Dedifferentiated amniotic fluid mesenchymal stem cell (primary cell): Measurements from ENCODE around the gene SLC19A1.
A peak's percentile ranks its signal among the peaks of the same experiment; 100 is the strongest.

ENCODE experiments used
- DNase-seq: peaks from one replicate; pipeline ENCODE4 v3.0.0-alpha.2; 2016; ENCODE audit errors: extremely low spot score

Gene SLC19A1

DNA sequence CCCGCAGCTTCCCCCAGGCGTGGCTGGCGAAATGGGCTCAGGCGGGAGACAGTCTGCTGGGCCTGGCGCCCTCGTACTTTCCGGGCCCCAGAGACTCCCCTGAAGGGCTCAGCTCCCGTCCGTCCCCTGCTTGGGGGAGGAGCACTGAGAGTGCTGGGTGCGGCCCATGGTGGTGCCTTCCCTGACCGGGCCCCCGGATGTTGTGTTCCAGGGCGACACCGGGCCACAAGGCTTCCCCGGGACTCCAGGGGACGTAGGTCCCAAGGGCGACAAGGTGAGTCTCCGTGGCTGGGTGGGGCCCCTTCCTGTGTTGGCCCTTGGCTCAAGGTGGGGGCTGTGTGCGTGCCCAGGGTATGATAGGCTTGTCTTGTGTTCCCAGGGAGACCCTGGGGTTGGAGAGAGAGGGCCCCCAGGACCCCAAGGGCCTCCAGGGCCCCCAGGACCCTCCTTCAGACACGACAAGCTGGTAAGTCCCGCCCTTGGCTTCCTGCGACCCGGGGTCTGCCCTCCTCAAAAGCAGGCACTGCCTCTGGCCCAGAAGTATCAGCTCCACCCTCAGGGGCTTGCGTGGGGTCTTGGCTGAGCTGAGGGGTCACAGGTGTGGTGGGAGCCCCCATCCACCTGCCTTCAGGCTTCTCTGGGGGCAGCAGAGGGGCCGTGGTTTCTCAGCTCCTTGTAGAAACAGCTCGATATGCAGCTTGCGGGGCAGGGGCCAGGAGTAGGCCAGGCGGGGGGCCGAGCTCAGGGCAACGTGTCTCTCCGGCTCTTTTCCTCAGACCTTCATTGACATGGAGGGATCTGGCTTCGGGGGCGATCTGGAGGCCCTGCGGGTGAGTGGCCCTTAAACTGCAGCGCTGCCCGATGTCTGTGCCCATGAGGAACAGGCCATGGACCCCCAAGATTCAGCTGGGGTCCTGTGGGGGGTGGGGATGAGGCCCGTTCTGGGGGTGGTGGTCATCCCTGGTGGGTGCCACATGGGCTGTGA is 62.3 kb downstream of the SLC19A1 start:
- DNase-seq = no peak

DNA sequence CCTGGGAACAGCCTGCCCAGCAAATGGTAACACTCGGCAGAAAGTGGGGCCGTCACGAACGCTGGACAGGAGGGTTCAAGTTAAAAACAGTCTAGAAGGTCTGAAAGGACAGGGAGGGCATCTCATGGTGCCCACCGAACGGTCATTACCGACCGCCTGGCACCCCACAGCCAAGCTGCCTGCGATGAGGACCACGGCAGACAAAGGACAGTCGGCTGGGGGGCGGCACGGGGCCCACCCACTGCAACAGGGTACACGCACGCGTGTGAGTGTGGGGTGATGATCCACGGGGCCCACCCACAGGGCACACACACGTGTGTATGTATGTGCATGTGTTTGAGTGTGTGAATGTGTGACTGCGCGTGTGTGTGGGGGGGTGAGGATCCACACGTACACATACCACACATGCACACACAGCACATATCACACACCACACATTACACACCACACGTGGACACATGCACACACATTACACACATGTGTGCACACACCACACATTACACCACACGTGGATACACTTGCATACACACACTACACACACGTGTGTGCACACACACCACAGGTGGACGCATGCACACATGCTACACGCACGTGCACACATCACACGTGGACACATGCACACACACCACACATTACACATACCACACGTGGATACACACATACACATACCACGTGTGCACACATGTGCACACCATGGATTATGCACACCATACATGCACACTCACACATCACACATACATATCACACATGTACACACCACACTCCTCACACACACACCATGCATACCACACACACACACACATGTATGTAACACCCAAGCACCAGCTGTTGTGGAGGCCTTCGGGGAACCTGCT is 63.2 kb downstream of the SLC19A1 start:
- DNase-seq = no peak

DNA sequence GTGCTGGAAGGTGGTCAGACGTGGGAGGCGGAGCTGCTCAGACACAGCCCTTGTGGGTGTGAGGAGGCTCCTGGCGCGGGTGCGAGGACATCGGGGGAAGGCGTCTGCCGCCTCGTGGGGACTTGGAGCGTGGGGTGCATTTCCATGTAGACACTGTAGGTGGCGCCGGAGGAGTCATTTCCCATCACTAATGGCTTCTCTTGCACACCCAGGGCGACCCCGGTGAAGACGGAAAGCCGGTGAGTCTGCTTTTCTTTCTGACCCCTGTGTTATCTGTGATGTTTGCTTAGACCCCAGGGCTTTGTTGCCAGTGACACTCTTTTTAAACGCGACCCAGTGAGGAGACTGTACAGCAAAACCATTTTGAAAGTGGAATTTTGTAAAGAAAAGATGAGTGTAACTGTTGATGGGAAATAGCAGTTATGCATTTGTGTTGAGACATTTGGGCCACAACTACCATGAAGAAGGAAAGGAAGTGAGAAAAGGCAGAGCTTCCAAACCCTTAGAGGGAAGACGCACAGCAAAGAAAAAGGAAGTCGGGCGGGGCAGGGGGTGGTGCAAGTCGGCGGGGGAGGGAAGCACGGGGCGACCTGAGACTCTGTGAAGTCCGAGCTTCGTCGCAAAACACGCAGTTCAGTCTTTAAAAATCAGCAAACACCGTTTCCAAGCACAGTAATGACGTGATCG is 64.0 kb downstream of the SLC19A1 start:
- peak; percentile 20 for DNase-seq

DNA sequence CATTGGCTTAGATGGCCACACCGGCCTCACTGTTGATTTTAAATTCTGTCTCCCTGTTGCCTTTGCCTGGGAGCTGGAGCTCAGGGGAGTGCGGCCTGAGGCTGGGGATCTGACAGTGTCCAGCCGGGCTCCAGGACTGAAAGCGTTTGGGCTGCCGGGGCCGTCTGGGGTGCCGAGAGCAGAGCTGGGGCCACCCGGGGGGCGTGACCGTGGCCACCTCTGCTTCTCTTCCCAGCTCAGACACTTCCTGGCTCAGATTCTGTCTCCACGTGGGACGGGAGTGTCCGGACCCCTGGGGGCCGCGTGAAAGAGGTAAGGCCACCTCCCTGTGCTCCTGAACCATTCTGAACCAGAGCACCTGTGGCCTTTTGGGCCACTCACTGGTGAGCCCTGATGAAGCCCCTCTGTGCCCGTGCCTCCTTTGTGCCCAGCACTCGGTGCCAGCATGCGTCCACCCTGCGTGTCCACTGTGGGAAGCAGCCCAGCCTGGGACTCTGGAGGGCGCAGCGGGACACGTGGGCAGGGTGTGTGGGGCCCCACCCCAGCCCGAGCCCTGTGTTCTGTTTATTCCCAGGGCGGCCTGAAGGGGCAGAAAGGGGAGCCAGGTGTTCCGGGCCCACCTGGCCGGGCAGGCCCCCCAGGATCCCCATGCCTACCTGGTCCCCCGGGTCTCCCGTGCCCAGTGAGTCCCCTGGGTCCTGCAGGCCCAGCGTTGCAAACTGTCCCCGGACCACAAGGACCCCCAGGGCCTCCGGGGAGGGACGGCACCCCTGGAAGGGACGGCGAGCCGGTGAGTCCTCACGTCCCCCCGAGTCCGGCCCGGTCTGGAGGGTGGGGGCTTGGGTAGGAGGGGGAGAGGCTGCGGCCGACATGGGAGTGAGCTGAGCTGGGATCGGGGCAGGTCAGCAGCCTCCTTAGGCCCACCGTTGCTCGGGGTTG is 64.8 kb downstream of the SLC19A1 start:
- DNase-seq = no peak

DNA sequence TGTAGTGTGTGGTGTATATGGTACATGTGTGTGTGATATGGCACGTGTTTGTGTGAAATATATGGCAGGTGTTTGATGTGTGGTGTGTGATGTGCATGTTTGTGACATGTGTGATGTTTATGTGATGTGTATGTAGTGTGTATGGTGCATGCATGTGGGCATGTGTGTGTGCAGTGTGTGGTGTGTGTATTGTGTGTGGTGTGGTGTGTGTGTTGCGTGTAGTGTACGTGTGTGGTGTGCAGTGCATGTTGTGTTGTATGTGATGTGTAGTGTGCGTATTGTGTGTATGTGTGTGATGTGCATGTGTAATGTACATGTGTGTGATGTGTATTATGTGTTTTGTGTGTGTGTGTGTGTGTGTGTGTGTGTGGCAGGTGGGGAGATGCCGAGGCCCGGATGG is 65.7 kb downstream of the SLC19A1 start:
- no peak for DNase-seq

DNA sequence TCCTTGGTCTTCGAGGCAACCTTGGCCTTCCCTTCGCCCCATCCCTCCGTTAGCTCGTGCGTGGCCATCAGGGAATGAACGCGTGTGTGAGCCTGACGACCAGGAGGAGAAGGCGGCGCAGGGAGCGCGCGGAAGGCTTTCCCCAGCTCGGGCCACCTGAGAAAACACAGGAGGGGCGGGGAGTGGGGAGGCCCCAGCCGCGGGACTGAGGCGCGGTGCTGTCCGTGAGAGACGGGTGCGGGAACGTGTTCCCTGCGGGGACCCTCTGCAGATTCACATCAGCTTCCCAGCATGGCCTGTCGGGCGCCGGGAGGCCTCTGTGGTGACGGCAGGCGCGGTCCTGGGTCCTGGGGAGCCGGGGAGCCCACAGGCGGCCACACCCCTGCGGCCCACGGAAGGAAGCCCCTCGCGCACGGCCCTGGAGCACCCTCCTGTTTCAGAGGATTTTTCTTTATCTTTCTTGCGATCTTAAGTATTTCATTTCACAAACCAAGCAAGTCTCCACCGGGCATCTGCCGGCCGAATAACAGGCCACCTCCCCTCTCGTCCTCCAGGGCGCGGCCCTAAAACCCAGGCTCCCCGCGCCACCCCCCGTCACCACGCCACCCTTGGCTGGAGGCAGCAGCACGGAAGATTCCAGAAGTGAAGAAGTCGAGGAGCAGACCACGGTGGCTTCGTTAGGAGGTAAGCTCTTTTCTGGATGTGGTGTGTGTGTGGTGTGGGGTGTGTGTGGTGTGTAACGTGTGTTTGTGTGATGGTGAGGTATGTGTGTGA is 66.3 kb downstream of the SLC19A1 start:
- no peak for DNase-seq

DNA sequence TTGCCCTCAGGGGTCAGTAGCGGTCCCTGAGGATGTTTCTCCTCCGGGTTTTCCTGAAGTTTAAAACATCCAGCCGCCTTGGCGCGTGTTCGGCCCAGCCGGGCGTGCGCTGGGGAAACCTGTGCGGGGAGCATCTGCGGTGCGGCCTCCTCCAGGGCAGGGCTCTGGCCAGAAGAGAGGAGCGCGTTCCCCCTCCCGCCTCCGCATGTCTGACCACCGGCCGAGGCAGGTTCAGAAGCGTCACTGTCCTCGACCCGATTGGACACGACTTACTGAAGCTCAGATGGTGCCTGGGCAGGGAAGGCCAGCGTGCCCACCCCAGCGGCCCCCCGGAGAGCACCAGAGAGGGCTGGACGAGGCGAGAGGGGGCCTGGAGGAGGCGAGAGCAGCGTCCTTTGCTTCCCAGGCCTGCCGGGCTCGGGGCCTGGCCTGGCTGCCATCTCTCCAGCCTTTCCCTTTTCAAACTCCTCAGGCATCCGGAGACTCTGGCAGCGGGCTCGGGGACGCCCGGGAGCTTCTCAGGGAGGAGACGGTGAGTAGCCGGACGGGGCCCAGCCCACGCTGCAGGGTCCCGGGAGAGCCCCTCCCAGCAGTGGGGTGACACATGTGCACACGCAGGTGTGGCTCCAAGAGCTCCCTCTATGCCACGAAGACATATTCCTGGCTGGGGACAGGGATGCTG is 67.1 kb downstream of the SLC19A1 start:
- no peak for DNase-seq

DNA sequence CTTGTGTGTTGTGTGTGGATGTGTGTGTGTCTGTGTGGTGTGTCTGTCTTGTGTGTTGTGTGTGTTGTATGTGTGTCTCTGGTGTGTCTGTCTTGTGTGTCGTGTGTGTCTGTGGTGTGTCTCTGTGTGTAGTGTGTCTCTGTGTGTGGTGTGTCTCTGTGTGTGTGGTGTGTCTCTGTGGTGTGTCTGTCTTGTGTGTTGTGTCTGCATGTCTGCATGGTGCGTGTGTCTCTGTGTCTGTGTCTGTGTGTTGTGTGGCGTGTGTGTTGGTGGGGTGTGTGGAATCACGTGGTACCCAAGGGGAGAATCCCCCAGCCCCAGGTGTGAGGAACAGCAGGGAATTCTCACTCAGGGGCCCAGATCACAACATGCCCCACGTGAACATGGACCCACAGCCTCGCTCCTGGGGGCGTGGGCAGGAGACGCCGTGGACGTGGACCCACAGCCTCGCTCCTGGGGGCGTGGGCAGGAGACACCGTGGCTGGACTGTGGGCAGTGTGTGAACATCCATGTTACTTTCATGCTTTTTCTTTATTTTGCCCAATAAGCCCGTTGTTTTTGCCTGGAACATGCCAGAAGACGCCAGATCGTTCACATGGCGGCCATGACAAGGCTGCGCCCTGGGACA is 67.8 kb downstream of the SLC19A1 start:
- DNase-seq = no peak

DNA sequence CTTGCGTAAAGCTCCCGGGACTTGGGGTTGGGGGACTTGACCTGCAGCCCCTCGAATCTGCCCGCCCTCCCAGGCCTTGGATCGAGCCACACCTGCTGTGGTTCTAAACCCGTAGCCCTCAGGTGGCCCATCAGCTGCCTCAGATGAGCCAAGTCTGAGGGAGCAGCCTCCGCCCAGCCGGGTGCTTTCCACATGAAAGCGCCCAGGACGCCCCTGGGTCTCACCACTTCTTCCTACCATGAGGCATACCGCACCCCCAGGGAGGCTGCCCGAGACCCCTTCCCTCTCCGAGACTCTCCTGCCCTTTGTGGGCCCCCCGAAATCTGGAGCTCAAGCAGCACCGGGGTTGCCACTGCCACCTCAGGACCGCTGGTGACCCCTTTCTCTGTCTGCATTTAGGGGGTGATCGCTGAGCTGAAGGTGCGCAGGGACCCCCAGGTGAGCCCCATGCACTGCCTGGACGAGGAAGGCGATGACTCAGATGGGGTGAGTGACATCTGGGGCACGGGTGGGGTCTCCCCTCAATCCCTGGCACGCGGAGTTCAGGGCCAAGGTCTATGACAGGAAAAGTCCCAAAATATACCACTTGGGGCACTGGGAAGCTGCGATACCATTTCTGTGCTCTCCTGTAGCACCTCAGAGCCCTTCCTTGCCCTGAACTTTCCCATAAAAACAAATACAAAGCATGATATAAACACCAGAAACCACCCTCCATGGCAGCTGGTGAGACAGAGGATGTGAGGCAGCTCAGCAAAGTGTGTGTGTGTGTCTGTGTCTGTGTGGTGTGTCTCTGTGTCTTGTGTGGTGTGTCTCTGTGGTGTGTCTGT is 68.5 kb downstream of the SLC19A1 start:
- no peak for DNase-seq

DNA sequence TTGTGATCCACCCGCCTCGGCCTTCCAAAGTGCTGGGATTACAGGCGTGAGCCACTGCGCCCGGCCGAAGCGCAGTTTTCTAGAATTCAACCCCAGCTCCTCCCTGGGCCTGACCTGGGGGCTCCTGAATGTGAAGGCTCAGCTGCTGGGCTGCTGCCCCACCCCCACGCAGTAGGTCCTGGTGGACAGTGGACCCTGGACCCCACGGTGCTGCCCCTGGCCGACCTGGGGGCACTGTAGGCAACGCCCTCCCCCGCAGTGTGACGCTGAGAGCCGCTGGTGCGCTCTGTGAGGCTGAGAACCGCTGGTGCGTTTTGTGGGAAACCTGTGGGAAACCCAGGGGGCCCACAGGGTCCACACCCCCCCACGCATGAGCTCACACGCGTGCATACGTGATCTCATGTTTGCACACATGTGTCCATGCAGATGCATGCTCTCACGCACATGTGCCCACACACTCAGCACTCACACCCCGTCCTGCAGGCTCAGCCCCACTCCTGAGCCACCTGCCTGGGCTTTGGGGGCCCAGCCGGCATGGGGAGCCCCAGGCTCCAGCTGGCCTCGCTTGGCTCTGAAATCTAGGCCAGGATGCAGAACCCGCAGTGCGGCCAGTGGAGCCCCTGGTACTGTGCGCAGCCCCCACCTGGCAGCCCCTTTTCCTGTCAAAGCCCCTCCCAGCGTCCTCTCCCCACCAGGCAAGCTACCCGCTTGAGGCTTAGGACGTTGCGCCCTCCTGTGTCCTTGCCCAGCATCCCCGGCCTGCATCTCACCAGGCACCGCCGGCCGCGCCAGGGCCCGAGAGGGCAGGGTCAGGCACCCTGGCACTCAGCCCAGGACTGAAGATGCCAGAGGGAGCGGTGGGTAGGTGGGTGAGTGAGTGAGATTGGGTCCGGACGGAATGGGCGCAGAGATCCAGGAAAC is 69.5 kb downstream of the SLC19A1 start:
- DNase-seq = no peak

DNA sequence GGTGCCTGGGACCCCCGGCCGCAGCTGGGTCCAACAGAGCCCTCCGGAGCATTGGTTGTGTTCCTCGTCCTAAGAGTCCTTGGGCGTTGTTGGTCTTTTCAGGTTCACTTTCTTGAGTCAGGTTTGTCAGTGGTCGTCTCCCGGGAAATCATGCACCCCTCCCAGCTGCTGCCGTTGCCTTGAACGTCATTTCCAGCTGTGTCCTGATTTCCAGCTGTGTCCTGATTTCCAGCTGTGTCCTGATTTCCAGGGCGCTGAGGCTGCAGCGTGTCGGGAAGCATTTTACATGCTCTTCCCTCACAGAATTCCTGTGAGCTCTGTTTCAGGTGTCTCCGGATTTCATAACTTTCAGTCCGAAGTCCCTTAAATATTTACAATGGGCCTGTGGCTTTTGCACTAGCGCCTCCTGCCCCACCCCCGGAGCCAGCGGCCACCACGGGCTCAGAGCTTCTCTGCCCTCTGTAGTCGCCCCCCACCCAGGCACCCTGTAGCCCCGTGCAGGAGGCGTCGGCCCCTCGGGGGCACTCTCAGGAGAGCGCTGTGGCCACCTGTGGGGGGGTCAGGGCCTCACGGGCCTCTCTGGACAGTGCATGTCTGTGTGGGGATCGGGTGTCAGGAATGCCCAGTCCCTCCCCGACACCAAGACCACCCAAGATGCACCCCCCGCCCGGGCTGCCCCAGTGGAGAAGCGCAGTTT is 70.6 kb downstream of the SLC19A1 start:
- DNase-seq = peak; percentile 15

DNA sequence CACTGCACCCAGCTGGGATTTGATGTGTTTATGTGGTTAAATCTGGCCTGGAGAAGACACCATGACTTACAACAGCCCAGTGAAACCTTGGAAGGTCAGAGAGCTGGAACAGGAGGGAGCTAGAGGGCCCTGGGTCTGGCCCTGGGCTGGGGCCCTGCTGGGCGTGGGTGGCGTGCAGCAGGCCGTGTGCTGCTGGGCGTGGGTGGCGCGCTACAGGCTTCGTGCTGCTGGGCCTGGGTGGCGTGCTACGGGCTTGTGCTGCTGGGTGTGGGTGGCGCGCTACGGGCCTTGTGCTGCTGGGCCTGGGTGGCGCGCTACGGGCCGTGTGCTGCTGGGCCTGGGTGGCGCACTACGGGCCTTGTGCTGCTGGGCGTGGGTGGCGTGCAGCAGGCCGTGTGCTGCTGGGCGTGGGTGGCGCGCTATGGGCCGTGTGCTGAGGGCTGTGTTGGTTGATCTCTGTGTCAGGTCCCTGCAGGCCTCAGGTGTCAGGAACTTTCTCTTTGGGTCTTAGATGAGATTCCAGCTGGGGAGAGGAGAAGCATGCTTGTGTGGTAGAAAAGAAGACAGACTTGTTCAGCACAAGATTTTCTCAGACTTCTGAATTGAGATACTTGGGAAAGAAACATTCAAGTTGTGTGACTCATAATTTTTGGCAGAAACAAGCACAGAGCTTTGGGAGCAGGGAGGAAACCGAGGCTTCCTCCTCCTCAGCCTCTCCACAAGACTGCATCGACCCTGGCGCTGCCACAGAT is 71.3 kb downstream of the SLC19A1 start:
- DNase-seq = peak; percentile 86

DNA sequence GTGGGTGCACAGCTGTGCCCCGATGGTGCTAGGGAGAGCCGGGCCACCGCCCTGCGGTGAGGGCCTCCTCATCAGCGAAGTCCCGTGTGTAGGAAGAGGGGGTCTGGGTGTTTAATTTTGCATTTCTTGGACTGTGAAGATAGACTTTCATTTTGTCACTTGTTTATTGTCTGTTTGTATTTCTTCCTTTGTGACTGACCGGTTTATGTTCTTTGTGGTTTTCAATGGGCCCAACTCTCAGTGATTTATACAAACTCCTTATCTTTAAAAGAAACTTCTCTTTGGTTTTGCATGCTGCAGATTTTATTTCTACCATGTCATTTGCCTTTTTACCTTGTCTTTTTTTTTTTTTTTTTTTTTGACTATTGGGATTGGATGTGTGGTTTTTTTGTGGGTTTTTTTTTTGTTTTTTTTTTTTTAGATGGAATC is 72.1 kb downstream of the SLC19A1 start:
- DNase-seq = no peak

DNA sequence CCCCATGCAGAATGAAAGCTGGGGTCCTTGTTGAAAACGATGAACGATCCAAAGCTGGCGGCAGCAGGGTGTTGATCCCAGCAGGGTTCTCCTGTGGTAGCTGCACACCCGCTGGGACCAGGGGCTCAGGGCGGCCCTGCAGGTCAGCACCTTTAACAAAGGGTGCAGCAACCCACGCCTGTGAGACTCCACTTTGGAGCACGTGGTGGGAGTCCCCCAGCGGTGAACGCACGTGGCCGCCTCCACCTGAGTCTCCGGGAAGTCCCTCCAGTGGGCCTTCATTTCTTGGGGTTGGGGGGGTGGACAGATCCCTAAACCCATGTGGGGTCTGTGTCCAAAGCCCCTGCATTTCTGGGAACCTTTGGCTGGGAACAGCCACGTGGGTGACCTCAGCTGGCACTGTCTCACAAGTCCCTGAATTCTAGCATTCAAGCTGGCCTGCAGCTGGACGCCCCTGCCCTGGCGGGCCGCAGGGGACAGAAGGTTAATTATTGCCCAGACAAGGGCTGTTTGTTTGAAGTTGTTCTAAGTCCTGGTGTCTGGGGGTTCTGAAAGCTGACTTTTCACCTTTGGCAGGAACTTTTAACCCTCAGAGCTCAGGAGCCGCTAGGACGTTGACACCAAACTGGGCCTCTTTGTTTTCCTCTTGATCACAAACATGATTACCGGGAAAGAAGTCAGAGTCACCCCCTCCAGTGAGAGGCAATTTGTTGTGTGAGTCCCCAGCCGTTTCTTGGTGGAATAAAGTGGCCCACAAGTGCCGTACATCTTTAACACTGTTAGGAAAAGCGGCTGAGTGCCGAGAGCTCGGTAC is 72.8 kb downstream of the SLC19A1 start:
- DNase-seq = no peak

DNA sequence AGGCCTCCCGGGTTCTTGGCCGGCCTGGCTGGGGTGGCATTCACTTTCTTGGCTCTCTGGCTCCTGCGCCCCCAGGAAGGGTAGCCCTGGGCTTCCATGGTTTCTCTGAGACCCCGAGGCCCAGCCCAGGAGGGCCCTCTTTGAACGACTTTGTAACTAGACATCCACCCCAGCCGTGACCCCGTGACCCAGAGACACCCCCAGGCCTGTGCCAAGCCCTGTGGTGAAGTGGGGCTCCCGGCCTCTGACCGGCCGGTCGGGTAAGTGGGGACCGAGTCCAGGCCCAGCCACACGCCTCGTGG is 73.3 kb downstream of the SLC19A1 start:
- no peak for DNase-seq
